Measurements from ENCODE around the gene ZNF30. TPM values are rescaled to one million over a fixed set of nuclear protein-coding genes. Genes with fewer than 3 reads are reported as not detected.

ZNF30 gene
- total and polyA plus RNA-seq, 2 of the 4 experiments (the other 2 are of a cell fraction) = 1.3 to 2.9 TPM

DNA sequence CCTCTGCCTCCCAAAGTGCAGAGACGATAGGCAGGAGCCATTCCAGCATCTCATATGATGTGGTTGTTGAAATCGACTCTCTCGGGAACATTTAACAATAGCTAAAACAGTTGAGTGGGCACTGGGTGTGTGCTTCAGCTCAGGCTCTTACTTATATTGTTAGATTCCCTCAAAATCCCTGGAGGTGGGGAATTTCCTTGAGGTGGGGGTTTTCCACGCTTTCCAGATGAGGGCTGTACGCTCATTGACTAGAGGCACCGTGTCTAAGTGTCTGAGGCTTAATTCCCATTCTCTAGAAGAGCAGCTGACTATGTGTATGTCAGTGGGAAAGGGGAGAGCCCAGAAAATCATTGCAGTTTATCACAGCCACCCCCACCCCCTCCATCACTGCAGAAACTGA is 62.6 kb downstream of the ZNF30 start:
- Histone ChIP-seq H3K27me3 (ENCODE audit: control insufficient read depth, insufficient read depth, low read length) (peaks cover 8% of the 10 kb centered on the region), H2BK120ac (ENCODE audit: low read depth, low read length) (no peak overlapping the region), H3K27ac (ENCODE audit: insufficient read depth, low read length) (no peak overlapping the region), H3K9me3 (ENCODE audit: control insufficient read depth, insufficient read depth, low read length) (no peaks in the 10 kb centered on the region), H4K5ac (ENCODE audit: low read depth, low read length) (no peak overlapping the region), H3K4me2 (ENCODE audit: low read depth, low read length) (no peak overlapping the region), H3K79me1 (ENCODE audit: low read depth in 1 of 2, low read length in 2 of 2) (no peaks in the 10 kb centered on the region), H3K4ac (ENCODE audit: low read depth, low read length) (no peak overlapping the region), H4K20me1 (ENCODE audit: insufficient read depth, low read length) (no peaks in the 10 kb centered on the region), H3K9me1 (ENCODE audit: insufficient read depth, low read length) (no peaks in the 10 kb centered on the region), H2BK20ac (ENCODE audit: low read depth, low read length) (no peak overlapping the region), H2BK5ac (ENCODE audit: low read depth, low read length, poor library complexity, severe bottlenecking) (no peak overlapping the region), H4K91ac (ENCODE audit: insufficient read depth, low read depth, low read length) (no peak overlapping the region), H3K56ac (ENCODE audit: extremely low read depth, insufficient read depth, low read length) (no peak overlapping the region), H2BK15ac (ENCODE audit: low read depth, low read length) (no peak overlapping the region), H4K8ac (ENCODE audit: low read depth in 2 of 2, low read length in 2 of 2) (no peak overlapping the region), H3K23ac (ENCODE audit: low read depth, low read length) (no peak overlapping the region), H2AFZ (replicated peaks; ENCODE audit: low read length, poor library complexity) (no peak overlapping the region), H2AK5ac (ENCODE audit: low read depth, low read length) (no peak overlapping the region), H3K14ac (replicated peaks; ENCODE audit: low read depth, low read length) (no peak overlapping the region), H3K4me1 (ENCODE audit: control insufficient read depth, insufficient read depth, low read length) (no peaks in the 10 kb centered on the region), H3K9ac (ENCODE audit: low read depth, low read length) (no peak overlapping the region), H2AK9ac (replicated peaks; ENCODE audit: low read depth, low read length, poor library complexity) (no peak overlapping the region), H3K36me3 (ENCODE audit: control insufficient read depth, insufficient read depth, low read length) (no peaks in the 10 kb centered on the region), H3K18ac (ENCODE audit: low read depth, low read length) (no peak overlapping the region), H3K4me3 (ENCODE audit: insufficient read depth, low read depth, low read length) (no peak overlapping the region)
- in situ Hi-C loops (cut with MboI; ENCODE audit: low sequenced_read_pairs) (no loop called here), intact Hi-C loops (cut with micrococcal nuclease) (no loop called here), dilution Hi-C loops (cut with HindIII; ENCODE audit: low sequenced_read_pairs, unreplicated experiment) (no loop called here)
- ChIA-PET CTCF (interaction anchor here (0.6 kb wide), 1 partner anchor 121 kb away, joined by 3 read pairs; no protein-coding TSS in a partner anchor), POLR2A (ENCODE audit: unreplicated experiment) (no interaction called here)
- TF ChIP-seq MAFK (IDR thresholded peaks at IDR 0.05; ENCODE audit: low read depth, low read length) (no peak), RCOR1 (IDR thresholded peaks at IDR 0.05; ENCODE audit: insufficient replicate concordance, low read length) (no peak), CEBPB (IDR thresholded peaks at IDR 0.05; ENCODE audit: low read depth, low read length) (no peak), MXI1 (IDR thresholded peaks at IDR 0.05; ENCODE audit: borderline replicate concordance, low read depth, low read length) (no peak), NFE2L2 (IDR thresholded peaks at IDR 0.05; ENCODE audit: low read depth, low read length) (no peak), BHLHE40 (IDR thresholded peaks at IDR 0.05; ENCODE audit: low read depth, low read length) (no peak), SMC3 (IDR thresholded peaks at IDR 0.05; ENCODE audit: low read depth, low read length) (no peak), RAD21 (IDR thresholded peaks at IDR 0.05; ENCODE audit: low read length) (no peak), CHD1 (IDR thresholded peaks at IDR 0.05; ENCODE audit: low read depth, low read length) (no peak), POLR2A (IDR thresholded peaks at IDR 0.05; ENCODE audit: low read depth, low read length) (no peak), MAZ (IDR thresholded peaks at IDR 0.05; ENCODE audit: borderline replicate concordance, low read depth, low read length) (no peak), FOS (IDR thresholded peaks at IDR 0.05; ENCODE audit: low read depth, low read length) (no peak), RFX5 (IDR thresholded peaks at IDR 0.05; ENCODE audit: low read depth, low read length) (no peak)
- TF ChIP-seq, protein P1, sequence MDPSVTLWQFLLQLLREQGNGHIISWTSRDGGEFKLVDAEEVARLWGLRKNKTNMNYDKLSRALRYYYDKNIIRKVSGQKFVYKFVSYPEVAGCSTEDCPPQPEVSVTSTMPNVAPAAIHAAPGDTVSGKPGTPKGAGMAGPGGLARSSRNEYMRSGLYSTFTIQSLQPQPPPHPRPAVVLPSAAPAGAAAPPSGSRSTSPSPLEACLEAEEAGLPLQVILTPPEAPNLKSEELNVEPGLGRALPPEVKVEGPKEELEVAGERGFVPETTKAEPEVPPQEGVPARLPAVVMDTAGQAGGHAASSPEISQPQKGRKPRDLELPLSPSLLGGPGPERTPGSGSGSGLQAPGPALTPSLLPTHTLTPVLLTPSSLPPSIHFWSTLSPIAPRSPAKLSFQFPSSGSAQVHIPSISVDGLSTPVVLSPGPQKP (IDR thresholded peaks at IDR 0.05; ENCODE audit: borderline replicate concordance, low read depth, low read length) = no peak
- TF ChIP-seq, protein P2, sequence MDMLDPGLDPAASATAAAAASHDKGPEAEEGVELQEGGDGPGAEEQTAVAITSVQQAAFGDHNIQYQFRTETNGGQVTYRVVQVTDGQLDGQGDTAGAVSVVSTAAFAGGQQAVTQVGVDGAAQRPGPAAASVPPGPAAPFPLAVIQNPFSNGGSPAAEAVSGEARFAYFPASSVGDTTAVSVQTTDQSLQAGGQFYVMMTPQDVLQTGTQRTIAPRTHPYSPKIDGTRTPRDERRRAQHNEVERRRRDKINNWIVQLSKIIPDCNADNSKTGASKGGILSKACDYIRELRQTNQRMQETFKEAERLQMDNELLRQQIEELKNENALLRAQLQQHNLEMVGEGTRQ (IDR thresholded peaks at IDR 0.05; ENCODE audit: low read depth, low read length) = no peak
- TF ChIP-seq, protein P3, sequence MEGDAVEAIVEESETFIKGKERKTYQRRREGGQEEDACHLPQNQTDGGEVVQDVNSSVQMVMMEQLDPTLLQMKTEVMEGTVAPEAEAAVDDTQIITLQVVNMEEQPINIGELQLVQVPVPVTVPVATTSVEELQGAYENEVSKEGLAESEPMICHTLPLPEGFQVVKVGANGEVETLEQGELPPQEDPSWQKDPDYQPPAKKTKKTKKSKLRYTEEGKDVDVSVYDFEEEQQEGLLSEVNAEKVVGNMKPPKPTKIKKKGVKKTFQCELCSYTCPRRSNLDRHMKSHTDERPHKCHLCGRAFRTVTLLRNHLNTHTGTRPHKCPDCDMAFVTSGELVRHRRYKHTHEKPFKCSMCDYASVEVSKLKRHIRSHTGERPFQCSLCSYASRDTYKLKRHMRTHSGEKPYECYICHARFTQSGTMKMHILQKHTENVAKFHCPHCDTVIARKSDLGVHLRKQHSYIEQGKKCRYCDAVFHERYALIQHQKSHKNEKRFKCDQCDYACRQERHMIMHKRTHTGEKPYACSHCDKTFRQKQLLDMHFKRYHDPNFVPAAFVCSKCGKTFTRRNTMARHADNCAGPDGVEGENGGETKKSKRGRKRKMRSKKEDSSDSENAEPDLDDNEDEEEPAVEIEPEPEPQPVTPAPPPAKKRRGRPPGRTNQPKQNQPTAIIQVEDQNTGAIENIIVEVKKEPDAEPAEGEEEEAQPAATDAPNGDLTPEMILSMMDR (conservative IDR thresholded peaks at IDR 0.05; ENCODE audit: low read depth, low read length) = no peak
- BruUV-seq (replicated peaks) = no TSS peak
- no peak for DNase-seq
- ATAC-seq (ENCODE audit: low read depth) = no peak
- WGBS, 2 experiments (ENCODE audit: extremely low coverage in 2 of 2, insufficient read length in 1 of 2) = no CpG with 5 or more reads among the region's 6 CpGs
